Testis (tissue), 3 donors: ENCODE results near the gene TNS1. TPM values are rescaled to one million over a fixed set of nuclear protein-coding genes. Genes with fewer than 3 reads are reported as not detected.

Source experiments
- DNase-seq: peaks from one replicate; pipeline ENCODE4 v3.0.0-alpha.2; 2019
- H3K27ac ChIP-seq, 2 donors: fragments of 200-600 bp; sonication (generic); one replicate each; pipeline ENCODE4 v1.5.1; 2019
- H3K27me3 ChIP-seq: fragments of 200-600 bp; sonication (generic); one replicate; pipeline ENCODE4 v1.5.1; 2019
- H3K36me3 ChIP-seq: fragments of 200-600 bp; sonication (generic); one replicate; pipeline ENCODE4 v1.5.1; 2017; ENCODE audit warnings: low read depth; ENCODE audit errors: missing control alignments
- H3K4me1 ChIP-seq: fragments of 200-600 bp; sonication (generic); one replicate; pipeline ENCODE4 v1.5.1; 2019
- H3K4me3 ChIP-seq, 2 donors: fragments of 200-600 bp; sonication (generic); one replicate each; pipeline ENCODE4 v1.5.1; 2017 to 2019
- H3K9me3 ChIP-seq: fragments of 200-600 bp; sonication (generic); one replicate; pipeline ENCODE4 v1.5.1; 2017
- POLR2A ChIP-seq: fragments of 450-650 bp; IDR thresholded peaks from one replicate; pipeline ENCODE4 v1.6.1; 2017; ENCODE audit warnings: antibody characterized with exemption, mild to moderate bottlenecking, moderate library complexity
- WGBS, 2 donors: methylation state at CpG; one replicate each; pipeline ENCODE4 v1.1.5; 2018; 5-methylcytosine and 5-hydroxymethylcytosine counted together
- intact Hi-C: fragments of 100-400 bp; cut with DNase I; formaldehyde crosslinking; loops from one replicate; pipeline ENCODE4 v1.15.1; 2023; ENCODE audit warnings: low total_unique reads
- polyA plus RNA-seq: library from polyadenylated mRNA; stranded (reverse); fragments of 350-450 nt; fragmentation: Illumina TruSeq; extraction: RNeasy Lipid Tissue Mini Kit (QIAGEN cat#74804); gene quantifications from one replicate; pipeline ENCODE4 v1.2.3, GENCODE V29; 2014; ENCODE audit warnings: low read depth, low replicate concordance; ENCODE audit not compliant: insufficient read depth
- total RNA-seq, 2 donors: library from RNA; depleted of rRNA; stranded (reverse); fragments of >200 nt; gene quantifications; one replicate each; pipeline ENCODE4 v1.2.3, GENCODE V29; 2016
- TF ChIP-seq, protein P1 (sequence below), 3 experiments: fragments of 450-650 bp in 2 of 3; fragments of 200-600 bp in 1 of 3; sonication (generic) in 1 of 3; IDR thresholded peaks; one replicate each; pipeline ENCODE4 v1.5.1; 2016 to 2019; ENCODE audit warnings: antibody characterized with exemption in 3 of 3, mild to moderate bottlenecking in 2 of 3, moderate library complexity in 1 of 3

Gene TNS1
- total and polyA plus RNA-seq, 3 donors from 2014 or later: 75.9 to 256 (median 227) TPM

DNA sequence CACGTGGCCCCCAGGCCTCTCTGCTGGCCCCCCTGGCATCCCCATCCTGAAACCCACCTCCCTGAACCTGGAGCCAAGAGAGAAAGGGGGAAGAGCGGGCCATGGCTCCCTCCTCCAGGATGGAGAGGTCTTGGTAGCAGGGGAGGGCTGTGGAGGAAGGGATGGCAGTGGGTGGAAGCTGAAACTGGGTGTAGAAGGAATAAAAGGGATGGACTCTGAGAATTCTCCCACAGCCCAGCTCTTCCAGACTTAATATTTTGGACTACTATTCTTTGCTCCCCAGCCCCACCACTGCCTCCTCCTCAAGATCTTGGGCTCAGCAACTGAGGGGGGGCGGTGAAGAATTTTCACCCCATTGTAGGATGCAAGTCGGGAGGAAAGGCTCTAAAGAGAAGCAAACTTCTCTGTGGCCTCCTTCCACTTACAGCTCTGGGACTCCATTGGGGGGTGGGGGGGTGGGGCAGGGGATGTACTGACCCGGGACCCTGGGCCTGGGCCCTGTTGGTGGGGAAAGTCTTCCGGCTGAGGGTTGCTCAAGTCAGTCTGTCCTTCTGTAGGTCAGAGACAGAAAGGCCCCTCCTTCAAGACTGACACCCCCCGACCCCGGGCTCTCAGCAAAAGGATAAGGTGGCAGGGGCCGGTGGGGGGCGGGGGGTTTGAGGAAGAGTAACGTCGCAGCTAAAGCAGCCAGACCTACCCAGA, 501 bp downstream of the TNS1 start:
- 52 to 60% methylated on average over 12 of the region's 12 CpGs for WGBS, 2 donors

DNA sequence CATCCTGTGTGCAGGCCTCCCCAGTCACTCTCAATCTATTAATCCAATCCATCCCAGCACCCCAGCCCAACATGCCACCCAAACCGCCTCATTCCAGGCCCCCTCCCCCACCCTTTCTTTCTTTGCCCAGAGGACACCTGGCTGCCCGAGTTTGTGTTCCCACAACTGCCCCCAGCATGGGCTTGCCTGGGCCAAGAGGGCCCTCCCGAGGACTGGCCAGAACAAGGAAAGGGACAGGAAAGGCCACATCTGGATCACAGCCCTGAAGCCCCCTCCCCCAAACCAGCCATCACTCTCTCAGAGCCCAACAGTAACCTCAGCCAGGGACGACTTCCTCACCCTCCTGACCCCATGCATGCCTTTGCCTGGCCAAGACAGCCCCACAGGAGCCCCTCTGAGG, 1.2 kb downstream of the TNS1 start:
- no peaks in the 10 kb centered on the region for H3K9me3 ChIP-seq
- no peaks in the 10 kb centered on the region for H3K27me3 ChIP-seq
- no peaks in the 10 kb centered on the region for H3K36me3 ChIP-seq
- H3K4me3 ChIP-seq: peak overlapping the region; percentile 48 to 62
- H3K4me1 ChIP-seq: peaks cover 21% of the 10 kb centered on the region
- DNase-seq: no peak
- 56 to 77% methylated on average over 4 of the region's 4 CpGs for WGBS, 2 donors
- H3K27ac ChIP-seq: peak overlapping the region; percentile 76 to 78
- intact Hi-C loops: no loop called here
- TF ChIP-seq, protein P1, sequence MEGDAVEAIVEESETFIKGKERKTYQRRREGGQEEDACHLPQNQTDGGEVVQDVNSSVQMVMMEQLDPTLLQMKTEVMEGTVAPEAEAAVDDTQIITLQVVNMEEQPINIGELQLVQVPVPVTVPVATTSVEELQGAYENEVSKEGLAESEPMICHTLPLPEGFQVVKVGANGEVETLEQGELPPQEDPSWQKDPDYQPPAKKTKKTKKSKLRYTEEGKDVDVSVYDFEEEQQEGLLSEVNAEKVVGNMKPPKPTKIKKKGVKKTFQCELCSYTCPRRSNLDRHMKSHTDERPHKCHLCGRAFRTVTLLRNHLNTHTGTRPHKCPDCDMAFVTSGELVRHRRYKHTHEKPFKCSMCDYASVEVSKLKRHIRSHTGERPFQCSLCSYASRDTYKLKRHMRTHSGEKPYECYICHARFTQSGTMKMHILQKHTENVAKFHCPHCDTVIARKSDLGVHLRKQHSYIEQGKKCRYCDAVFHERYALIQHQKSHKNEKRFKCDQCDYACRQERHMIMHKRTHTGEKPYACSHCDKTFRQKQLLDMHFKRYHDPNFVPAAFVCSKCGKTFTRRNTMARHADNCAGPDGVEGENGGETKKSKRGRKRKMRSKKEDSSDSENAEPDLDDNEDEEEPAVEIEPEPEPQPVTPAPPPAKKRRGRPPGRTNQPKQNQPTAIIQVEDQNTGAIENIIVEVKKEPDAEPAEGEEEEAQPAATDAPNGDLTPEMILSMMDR (IDR thresholded peaks at IDR 0.05): no peak
- no peak for TF ChIP-seq POLR2A

More for the DNA sequence above, 501 bp downstream of the TNS1 start:
- TF ChIP-seq POLR2A: no peak
- TF ChIP-seq, protein P1 (IDR thresholded peaks at IDR 0.05): no peak
- peak overlapping the region; percentile 76 to 78 for H3K27ac ChIP-seq
- DNase-seq: no peak
- H3K4me3 ChIP-seq: peak overlapping the region; percentile 48 to 62
- no peaks in the 10 kb centered on the region for H3K27me3 ChIP-seq
- H3K4me1 ChIP-seq: peaks cover 16% of the 10 kb centered on the region
- intact Hi-C loops: no loop called here
- H3K9me3 ChIP-seq: no peaks in the 10 kb centered on the region
- H3K36me3 ChIP-seq: no peaks in the 10 kb centered on the region

DNA sequence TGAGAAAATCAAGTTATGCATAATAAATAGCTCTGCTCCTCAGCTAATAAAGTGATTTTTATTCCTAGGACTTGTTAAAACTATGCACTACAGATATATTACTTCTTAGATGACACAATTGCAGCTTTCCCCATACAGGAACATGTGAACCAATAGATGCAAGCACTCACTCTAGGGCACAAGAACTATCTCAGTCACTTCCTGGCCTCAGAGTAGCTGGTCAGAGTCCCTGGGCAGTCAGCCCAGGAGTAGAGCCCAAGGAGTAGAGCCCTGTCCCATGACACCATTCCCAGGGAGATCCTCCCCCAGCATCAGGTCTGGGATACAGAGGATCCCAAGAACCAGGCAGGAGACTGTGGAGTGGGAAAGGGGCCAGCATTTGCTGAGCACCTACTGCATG, 2.7 kb downstream of the TNS1 start:
- intact Hi-C loops: no loop called here
- peak; percentile 52 for DNase-seq
- Histone ChIP-seq H3K36me3 (no peaks in the 10 kb centered on the region), H3K4me1 (peaks cover 30% of the 10 kb centered on the region), H3K4me3 (no peak overlapping the region), H3K9me3 (no peaks in the 10 kb centered on the region), H3K27ac (peak overlapping the region in 1 of 2 donors; percentile 78), H3K27me3 (no peaks in the 10 kb centered on the region)
- TF ChIP-seq POLR2A: no peak
- TF ChIP-seq, protein P1 (IDR thresholded peaks at IDR 0.05): no peak

DNA sequence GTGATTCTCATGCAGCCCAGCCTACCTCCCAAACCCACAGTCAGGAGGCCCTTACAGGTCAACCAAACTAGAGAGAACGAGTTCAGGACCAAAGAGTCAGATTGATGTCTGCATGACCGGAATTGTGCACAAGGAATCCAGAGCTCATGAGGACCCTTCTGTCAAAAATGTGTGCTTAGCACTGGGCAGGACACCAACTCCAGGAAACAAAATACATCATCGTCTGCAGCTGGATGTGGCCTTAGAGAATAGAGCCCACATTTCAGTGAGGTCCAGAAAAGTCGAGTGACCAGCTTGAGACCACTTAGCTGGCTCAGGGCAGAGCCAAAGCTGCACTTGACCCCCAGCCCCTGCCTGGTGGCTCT, 3.2 kb downstream of the TNS1 start:
- H3K27ac ChIP-seq: peak overlapping the region in 1 of 2 donors; percentile 78
- DNase-seq: no peak
- H3K27me3 ChIP-seq: no peaks in the 10 kb centered on the region
- TF ChIP-seq, protein P1 (IDR thresholded peaks at IDR 0.05): no peak
- TF ChIP-seq POLR2A: no peak
- peaks cover 36% of the 10 kb centered on the region for H3K4me1 ChIP-seq
- H3K36me3 ChIP-seq: no peaks in the 10 kb centered on the region
- intact Hi-C loops: no loop called here
- H3K4me3 ChIP-seq: no peak overlapping the region
- H3K9me3 ChIP-seq: no peaks in the 10 kb centered on the region
- 55 to 65% methylated on average over 4 of the region's 4 CpGs for WGBS, 2 donors
